Measurements from ENCODE around the gene S100A6.
"Not testable (repeated sequence)": the region's sequence is repeated elsewhere in the genome, so short reads cannot be mapped to it uniquely, and the experiment has no call there.

GRCh38 chr1:153575081-153575491, 39.3 kb upstream of the S100A6 start:
- not testable (repeated sequence) for TF ChIP-seq CTCF, POLR2A (IDR thresholded peaks at IDR 0.05)

Data from heart left ventricle (tissue), 13 donors.